Omental fat pad (tissue), 4 donors: Measurements from ENCODE around the gene PARP12. TPM values are rescaled to one million over a fixed set of nuclear protein-coding genes. Genes with fewer than 3 reads are reported as not detected.

Source experiments
- ATAC-seq: fragments of 150-250 bp; one replicate; pipeline ENCODE4 v1.9.1; 2016; ENCODE audit warnings: mild to moderate bottlenecking, moderate library complexity; ENCODE audit not compliant: low FRiP score
- DNase-seq: peaks from one replicate; pipeline ENCODE4 v3.0.0-alpha.2; 2019; ENCODE audit warnings: low spot score
- CTCF ChIP-seq, 3 donors: fragments of 450-650 bp; IDR thresholded peaks; one replicate each; pipeline ENCODE4 v1.5.1; 2016 to 2017; ENCODE audit warnings: antibody characterized with exemption in 3 of 3, mild to moderate bottlenecking in 3 of 3, moderate library complexity in 2 of 3
- total RNA-seq, 4 donors: library from RNA; depleted of rRNA; stranded (reverse); fragments of >200 nt; gene quantifications; one replicate each; pipeline ENCODE4 v1.1.0, GENCODE V29; 2016

The PARP12 gene
- total RNA-seq, 4 donors from 2014 or later, result 15.6 to 85.1 (median 45.6) TPM

DNA sequence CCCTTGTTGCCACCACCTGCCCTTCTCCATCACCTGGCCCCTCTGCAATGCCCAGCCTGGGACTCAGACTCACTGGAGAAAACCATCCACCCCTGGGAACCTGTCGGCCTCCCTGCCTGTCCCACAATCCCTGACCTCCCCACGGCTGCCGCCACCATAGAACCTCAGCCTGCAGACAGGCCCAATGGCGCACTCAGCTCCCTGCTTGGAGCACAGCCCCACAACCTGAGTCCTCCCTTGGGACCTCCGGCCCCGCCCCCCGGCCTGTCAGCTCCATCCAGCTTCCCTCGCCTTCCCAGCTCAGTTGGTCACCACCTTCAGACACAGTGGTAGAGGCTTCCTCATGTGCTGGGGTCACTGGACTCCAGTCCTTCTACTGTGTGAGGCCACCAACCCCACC is 41.1 kb downstream of the PARP12 start:
- ATAC-seq (no peak), DNase-seq (no peak)
- TF ChIP-seq CTCF (IDR thresholded peaks at IDR 0.05), result no peak

- TF ChIP-seq CTCF (IDR thresholded peaks at IDR 0.05), result no peak
- no peak for DNase-seq
- no peak for ATAC-seq
These were observed 43.1 kb downstream of the PARP12 start for GRCh38 chr7:140019606-140020005.

GRCh38 chr7:140019172-140019571 is 43.6 kb downstream of the PARP12 start:
- no peak for TF ChIP-seq CTCF (IDR thresholded peaks at IDR 0.05)
- no peak for ATAC-seq
- no peak for DNase-seq

GRCh38 chr7:140018125-140019043 is 44.4 kb downstream of the PARP12 start:
- DNase-seq, result no peak
- no peak for TF ChIP-seq CTCF (IDR thresholded peaks at IDR 0.05)
- ATAC-seq, result no peak

DNA sequence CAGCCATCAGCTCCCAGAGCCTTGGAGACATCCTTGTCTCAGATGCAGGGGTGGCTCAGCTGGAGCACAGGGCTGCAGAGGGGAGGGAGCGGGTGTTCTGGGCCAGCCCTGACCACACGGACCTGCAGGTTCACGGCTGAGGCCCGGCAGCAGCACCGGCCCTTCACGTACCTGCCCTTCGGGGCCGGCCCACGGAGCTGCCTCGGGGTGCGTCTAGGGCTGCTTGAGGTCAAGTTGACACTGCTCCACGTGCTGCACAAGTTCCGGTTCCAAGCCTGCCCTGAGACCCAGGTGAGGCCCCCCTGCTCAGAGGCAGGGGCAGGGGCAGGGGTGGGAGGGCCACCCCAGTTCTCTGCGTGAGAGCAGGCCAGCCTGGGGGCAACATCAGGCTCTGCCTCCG is 45.2 kb downstream of the PARP12 start:
- ATAC-seq (no peak), DNase-seq (no peak)
- no peak for TF ChIP-seq CTCF (IDR thresholded peaks at IDR 0.05)

DNA sequence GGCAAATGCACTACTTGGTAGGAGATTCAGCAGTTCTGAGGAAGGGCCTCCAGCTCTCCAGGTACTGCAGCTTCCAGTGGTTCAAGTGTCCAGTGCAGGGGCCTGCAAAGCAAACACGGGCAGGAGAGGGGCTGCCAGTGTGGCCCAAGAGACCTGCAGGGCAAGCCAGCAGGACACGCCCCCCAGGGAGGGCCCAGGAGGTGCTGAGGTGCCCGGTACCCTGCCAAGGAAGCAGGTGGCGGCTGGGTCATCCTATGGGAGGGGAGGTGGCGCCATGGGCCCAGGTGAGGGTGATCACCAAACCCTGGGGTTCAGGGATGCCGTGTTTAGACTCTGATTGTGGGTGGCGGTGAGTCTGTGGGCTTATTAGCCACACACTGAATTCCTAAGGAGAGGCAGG is 45.7 kb downstream of the PARP12 start:
- no peak for ATAC-seq

More for the DNA sequence above, 45.7 kb downstream of the PARP12 start:
- no peak for TF ChIP-seq CTCF (IDR thresholded peaks at IDR 0.05)
- no peak for DNase-seq
